IPS-NIHi7 (cell line): ENCODE measurements around the gene CNN2.
"Not testable (repeated sequence)": the region's sequence is repeated elsewhere in the genome, so short reads cannot be mapped to it uniquely, and the experiment has no call there.

Experiments
- DNase-seq: peaks from one replicate; pipeline ENCODE4 v3.0.0; 2012; ENCODE audit warnings: mixed read lengths; ENCODE audit errors: extremely low spot score

Gene CNN2

DNA sequence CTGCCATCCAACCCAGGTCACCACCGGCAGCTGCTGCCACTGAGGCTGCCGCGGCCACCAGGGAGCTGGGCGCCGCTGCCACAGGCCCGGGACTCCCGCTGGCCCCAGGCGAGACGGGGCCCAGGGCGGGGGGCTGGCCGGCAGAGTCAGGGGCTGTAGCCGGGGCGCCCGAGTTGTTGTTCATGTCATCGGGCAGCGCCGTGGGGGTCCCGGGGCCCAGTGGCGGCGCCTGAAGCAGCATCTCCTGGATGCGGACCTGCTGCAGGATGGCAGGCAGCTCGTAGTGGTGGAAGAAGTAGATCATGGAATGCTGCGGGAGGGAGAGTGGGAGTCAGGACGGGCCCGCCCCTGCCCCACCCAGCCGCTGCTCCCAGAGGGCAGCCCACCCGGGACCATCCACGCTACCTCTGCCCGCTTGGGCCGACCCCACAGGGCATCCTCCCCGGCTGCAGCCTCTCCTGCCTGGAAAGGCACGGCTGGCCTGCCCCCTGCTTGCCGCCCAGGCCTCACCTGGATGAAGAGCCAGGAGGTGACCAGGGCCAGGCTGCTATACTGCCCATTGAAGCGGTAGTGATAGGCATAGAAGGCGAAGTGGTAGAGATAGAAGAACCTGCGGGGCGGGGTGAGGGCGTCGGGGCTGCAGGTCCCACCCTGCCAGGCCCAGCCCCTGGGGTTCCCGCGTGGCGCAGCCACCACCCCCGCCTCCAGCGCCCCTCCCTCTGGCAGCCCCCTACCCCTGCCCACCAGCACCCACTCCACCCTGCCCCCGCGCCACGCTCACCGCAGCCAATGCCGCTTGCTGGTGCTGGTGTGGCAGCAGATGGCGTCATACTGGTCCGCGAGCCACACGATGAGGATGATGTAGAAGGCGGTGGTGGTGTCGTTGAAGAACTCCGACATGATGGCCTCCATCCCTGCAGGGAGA is 15.6 kb upstream of the CNN2 start:
- DNase-seq, result no peak

- no peak for DNase-seq
Measured at GRCh38 chr19:1011831-1012333, 14.5 kb upstream of the CNN2 start.

- DNase-seq, result no peak
Measured at GRCh38 chr19:1012334-1012733, 14.1 kb upstream of the CNN2 start.

GRCh38 chr19:1013218-1013617 is 13.2 kb upstream of the CNN2 start:
- no peak for DNase-seq

DNA sequence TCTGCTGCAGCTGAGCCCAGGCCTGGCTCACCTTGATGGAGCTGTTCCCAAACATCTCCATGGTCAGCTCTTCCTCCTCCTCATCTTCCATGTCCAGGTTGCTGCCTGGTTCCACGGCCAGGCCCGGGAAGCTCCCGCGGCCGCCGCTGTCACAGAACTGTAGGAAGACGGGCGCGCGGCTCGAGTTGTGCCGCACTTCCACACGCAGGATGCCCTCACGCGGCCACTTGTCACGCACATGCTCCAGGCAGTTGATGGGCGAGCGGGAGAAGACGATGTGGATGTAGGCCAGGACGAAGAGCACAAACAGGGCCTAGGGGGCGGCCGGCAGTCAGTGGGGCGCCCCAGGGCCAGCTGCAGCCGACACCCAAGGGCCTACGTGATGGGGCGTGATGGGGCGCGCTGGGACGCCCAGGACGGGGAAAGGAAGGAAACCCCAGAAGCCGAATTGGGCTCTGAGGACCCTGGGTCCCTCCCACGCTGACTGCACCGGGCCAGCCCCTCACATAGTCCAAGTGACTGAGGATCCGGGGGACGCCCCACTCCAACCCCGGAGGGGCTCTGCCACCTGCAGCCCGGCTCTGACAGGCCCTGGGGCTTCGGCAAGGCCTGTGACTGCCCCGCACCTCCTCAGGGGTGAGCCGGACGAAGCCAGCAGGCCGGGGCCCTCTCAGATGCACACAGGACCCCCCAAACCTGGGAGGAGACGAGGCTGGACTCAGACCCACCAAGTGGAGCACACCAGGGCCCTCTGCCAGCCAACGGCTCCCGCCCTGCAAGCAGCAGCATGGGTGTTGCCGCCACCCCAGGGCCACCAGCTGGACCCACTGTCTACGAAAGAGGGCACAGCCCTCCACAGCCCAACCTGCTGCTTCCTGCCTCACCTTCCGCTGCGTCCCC is 12.0 kb upstream of the CNN2 start:
- DNase-seq, result no peak

DNA sequence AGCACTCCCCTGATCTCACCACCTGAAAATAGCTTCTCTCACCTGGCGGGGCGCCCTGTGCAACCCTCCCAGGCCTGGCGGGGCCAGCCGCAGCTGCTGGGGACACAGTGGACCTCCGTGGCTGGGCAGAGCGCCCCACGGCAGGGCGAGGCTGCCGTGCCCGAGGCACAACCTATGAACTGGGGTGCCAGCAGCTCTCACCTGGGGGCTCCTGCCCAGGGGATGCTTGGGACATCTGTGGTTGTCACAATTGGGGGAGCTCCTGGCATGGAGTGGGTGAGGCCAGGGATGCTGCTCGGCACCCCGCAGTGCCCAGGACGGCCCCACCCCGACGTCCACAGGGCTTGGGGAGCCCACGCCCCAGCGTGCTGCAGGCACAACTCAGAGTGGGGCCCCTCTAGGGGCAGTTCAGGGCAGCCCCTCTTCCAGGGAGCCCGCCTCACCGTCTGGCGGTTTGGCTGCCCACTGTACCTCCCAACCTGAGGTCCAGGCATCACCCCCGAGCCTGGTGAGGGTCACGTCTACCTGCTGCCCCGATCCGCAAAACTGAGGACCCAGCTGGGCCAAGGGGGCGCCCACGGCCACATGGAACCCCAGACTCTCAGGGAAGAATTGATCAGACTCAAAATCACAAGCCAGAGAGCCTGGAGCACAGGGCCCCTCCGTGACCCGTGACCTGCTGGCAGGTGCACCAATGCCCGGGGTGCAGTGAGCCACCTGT is 11.2 kb upstream of the CNN2 start:
- DNase-seq, result no peak

GRCh38 chr19:1015782-1016646 is 10.4 kb upstream of the CNN2 start:
- DNase-seq, result peak; percentile 64

DNA sequence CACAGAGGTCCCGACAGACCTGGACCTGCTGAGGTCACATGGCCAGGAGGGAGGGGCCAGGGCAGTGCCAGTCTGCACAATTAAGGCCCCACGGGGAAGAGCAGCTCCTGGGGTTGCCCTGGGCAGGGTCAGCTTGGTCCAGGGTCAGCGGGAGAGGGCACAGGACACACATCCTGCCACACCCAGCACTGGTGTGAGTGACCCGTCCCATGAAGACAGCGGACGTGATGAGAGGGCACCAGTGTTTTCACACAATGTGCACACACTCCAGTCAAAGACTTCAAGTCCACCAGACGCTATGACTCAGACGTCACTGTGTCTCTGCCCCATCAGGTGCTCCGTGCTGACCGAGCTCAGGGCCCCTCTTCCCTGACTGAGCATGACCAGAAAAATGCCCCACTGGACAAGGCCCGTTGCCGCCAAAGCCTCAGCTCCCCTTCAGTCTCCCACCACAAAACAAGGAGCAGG is 9.7 kb upstream of the CNN2 start:
- no peak for DNase-seq

- DNase-seq, result no peak
Measured at GRCh38 chr19:1017115-1017905, 9.1 kb upstream of the CNN2 start.

GRCh38 chr19:1017906-1018305 is 8.5 kb upstream of the CNN2 start:
- DNase-seq, result no peak

GRCh38 chr19:1018393-1018792 is 8.0 kb upstream of the CNN2 start:
- no peak for DNase-seq

- no peak for DNase-seq
Measured at GRCh38 chr19:1018932-1019615, 7.3 kb upstream of the CNN2 start.

GRCh38 chr19:1019616-1019961 is 6.8 kb upstream of the CNN2 start:
- DNase-seq, result no peak

DNA sequence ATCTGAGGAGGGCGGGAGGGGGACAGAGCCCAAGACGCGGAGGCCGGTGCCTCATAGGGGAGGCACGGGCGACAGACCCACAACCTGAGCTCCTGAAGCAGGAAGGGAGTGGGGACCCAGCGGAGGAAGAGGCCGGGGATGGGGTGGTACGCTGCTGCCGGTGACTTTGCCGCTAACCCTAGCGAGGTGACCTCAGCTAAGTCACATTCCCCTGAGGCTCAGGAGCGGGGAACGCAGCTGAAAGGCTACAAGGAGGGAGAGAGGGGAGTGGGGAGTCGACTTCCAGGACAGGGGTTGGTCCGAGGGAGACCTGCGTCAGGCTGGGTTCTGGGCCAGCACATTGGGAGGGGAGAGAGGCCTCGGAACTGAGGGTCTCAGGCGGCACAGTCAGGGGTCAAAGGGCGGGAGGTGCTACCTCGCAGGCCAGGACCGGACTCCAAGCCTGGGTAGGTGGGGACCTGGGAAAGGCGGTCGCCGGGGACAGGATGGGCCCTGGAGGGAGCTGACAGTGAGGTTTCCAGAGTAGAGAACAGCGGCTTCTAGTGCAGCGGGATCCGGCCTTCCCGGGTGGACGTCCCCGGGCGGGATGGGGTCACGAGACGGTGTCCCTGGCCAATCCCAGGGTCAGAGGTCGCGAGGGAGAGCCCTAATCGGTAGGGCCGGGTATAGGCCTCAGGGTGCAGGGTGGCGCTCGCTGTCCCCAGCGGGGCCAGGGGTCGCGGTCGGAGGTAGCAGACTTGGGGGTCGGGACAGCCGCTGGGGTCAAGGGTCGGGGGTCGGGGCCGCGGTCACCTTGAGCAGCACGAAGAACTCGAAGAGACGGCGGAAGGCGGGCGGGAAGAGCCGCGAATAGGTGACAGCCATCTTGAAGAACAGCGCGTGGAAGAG is 6.2 kb upstream of the CNN2 start:
- DNase-seq, result no peak

- DNase-seq, result peak; percentile 95
Measured at GRCh38 chr19:1020868-1021425, 5.5 kb upstream of the CNN2 start, which contains the start of gene TMEM259. TSS of gene TMEM259 (minus strand) at chr19:1021123. CDS start at chr19:1020996, 127 bp downstream.

GRCh38 chr19:1023883-1024188 is 2.6 kb upstream of the CNN2 start:
- DNase-seq, result not testable (repeated sequence)

DNA sequence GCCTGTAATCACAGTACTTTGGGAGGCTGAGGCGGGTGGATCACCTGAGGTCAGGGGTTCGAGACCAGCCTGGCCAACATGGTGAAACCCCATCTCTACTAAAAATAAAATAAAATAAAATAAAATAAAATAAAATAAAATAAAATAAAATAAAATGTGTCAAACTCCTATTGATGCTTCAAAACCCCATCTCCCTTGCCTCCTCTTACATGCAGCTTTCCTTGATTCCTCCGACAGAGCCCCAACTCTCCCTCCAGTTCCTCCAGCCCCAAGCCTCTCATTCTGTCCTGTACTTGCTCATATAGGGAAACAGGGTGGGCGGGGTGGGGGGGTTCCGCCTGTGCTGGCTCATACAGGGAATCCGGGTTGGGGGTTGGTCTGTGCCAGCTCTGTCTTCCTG is 1.3 kb upstream of the CNN2 start:
- not testable (repeated sequence) for DNase-seq
